ENCODE data around the gene CDK14.

The CDK14 gene

GRCh38 chr7:91127325-91127724, 531.2 kb downstream of the CDK14 start:
- H2AFZ ChIP-seq = no peak overlapping the region
- H3K79me2 ChIP-seq = no peaks in the 10 kb centered on the region
- TF ChIP-seq, protein P1, sequence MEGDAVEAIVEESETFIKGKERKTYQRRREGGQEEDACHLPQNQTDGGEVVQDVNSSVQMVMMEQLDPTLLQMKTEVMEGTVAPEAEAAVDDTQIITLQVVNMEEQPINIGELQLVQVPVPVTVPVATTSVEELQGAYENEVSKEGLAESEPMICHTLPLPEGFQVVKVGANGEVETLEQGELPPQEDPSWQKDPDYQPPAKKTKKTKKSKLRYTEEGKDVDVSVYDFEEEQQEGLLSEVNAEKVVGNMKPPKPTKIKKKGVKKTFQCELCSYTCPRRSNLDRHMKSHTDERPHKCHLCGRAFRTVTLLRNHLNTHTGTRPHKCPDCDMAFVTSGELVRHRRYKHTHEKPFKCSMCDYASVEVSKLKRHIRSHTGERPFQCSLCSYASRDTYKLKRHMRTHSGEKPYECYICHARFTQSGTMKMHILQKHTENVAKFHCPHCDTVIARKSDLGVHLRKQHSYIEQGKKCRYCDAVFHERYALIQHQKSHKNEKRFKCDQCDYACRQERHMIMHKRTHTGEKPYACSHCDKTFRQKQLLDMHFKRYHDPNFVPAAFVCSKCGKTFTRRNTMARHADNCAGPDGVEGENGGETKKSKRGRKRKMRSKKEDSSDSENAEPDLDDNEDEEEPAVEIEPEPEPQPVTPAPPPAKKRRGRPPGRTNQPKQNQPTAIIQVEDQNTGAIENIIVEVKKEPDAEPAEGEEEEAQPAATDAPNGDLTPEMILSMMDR (IDR thresholded peaks at IDR 0.05) = no peak
- H3K4me3 ChIP-seq (ENCODE audit: low read depth, low read length) = no peak overlapping the region
- no peak overlapping the region for H3K27ac ChIP-seq
- no peak overlapping the region for H3K9ac ChIP-seq
- no peaks in the 10 kb centered on the region for H3K9me3 ChIP-seq (ENCODE audit: control insufficient read depth, low read length)
- H3K36me3 ChIP-seq (ENCODE audit: control insufficient read depth, insufficient read depth, low read length) = no peaks in the 10 kb centered on the region
- H3K4me2 ChIP-seq (ENCODE audit: low read length) = no peak overlapping the region
- H3K4me1 ChIP-seq = no peaks in the 10 kb centered on the region
- no peaks in the 10 kb centered on the region for H3K27me3 ChIP-seq (ENCODE audit: control insufficient read depth, insufficient read depth, low read length)

GRCh38 chr7:91127959-91128358, 531.8 kb downstream of the CDK14 start:
- H3K4me2 ChIP-seq (ENCODE audit: low read length) = no peak overlapping the region
- no peaks in the 10 kb centered on the region for H3K36me3 ChIP-seq (ENCODE audit: control insufficient read depth, insufficient read depth, low read length)
- no peaks in the 10 kb centered on the region for H3K27me3 ChIP-seq (ENCODE audit: control insufficient read depth, insufficient read depth, low read length)
- no peaks in the 10 kb centered on the region for H3K79me2 ChIP-seq
- H3K9me3 ChIP-seq (ENCODE audit: control insufficient read depth, low read length) = no peaks in the 10 kb centered on the region
- H3K27ac ChIP-seq = no peak overlapping the region
- no peak overlapping the region for H3K9ac ChIP-seq
- no peaks in the 10 kb centered on the region for H3K4me1 ChIP-seq
- no peak overlapping the region for H2AFZ ChIP-seq
- TF ChIP-seq, protein P1 (IDR thresholded peaks at IDR 0.05) = no peak
- H3K4me3 ChIP-seq (ENCODE audit: low read depth, low read length) = no peak overlapping the region

GRCh38 chr7:91128683-91129348, 532.7 kb downstream of the CDK14 start:
- H3K36me3 ChIP-seq (ENCODE audit: control insufficient read depth, insufficient read depth, low read length) = no peaks in the 10 kb centered on the region

DNA sequence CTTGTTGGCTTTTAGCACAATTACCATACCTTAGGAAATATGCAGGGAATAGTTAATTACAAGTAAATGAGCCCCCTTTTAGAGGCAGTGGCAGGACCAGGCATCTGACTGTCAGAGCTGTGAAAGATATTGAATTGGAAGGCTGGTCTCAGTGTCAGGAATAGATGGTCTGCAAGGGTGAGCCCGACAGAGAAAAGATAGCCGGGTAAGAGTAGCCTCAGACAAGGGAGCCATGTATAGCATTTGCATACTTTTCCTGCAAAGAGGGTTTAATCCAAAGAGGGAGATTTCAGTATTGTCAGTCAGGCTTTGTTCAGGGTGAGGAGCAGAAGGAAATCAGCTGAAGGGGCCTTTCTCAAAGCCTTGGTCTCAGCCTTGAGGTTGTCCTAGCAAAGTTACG, 539.2 kb downstream of the CDK14 start:
- no peaks in the 10 kb centered on the region for H3K36me3 ChIP-seq (ENCODE audit: control insufficient read depth, insufficient read depth, low read length)
- H3K27ac ChIP-seq = no peak overlapping the region
- H3K27me3 ChIP-seq (ENCODE audit: control insufficient read depth, insufficient read depth, low read length) = no peaks in the 10 kb centered on the region
- no peak overlapping the region for H2AFZ ChIP-seq
- H3K4me1 ChIP-seq = no peaks in the 10 kb centered on the region
- TF ChIP-seq, protein P1 (IDR thresholded peaks at IDR 0.05) = no peak
- no peak overlapping the region for H3K9ac ChIP-seq
- H3K9me3 ChIP-seq (ENCODE audit: control insufficient read depth, low read length) = no peaks in the 10 kb centered on the region
- no peaks in the 10 kb centered on the region for H3K79me2 ChIP-seq
- H3K4me2 ChIP-seq (ENCODE audit: low read length) = no peak overlapping the region
- H3K4me3 ChIP-seq (ENCODE audit: low read depth, low read length) = no peak overlapping the region

More at GRCh38 chr7:91128683-91129348, 532.7 kb downstream of the CDK14 start:
- Histone ChIP-seq H3K9me3 (ENCODE audit: control insufficient read depth, low read length) (no peaks in the 10 kb centered on the region), H3K27ac (no peak overlapping the region), H3K79me2 (no peaks in the 10 kb centered on the region), H3K9ac (no peak overlapping the region), H3K4me3 (ENCODE audit: low read depth, low read length) (no peak overlapping the region), H2AFZ (no peak overlapping the region), H3K4me2 (ENCODE audit: low read length) (no peak overlapping the region), H3K27me3 (ENCODE audit: control insufficient read depth, insufficient read depth, low read length) (no peaks in the 10 kb centered on the region), H3K4me1 (no peaks in the 10 kb centered on the region)
- TF ChIP-seq, protein P1 (IDR thresholded peaks at IDR 0.05) = no peak
